ENCODE data around the gene ZNF714. TPM values are rescaled to one million over a fixed set of nuclear protein-coding genes. Genes with fewer than 3 reads are reported as not detected.

ZNF714 gene
- total and polyA plus RNA-seq, 2 of the 8 experiments (the other 6 are each of a cell fraction or from before 2014, with no cell fraction given): 16.4 to 74.2 TPM

GRCh38 chr19:21117041-21117907, 35.3 kb downstream of the ZNF714 start (continued):
- TF ChIP-seq E2F6 (IDR thresholded peaks at IDR 0.05) (no peak), EZH2 (IDR thresholded peaks at IDR 0.05; ENCODE audit: low read depth, low read length, severe bottlenecking) (no peak), SAP30 (IDR thresholded peaks at IDR 0.05; ENCODE audit: insufficient read depth, insufficient replicate concordance, low read length) (no peak), RFX5 (IDR thresholded peaks at IDR 0.05; ENCODE audit: borderline replicate concordance, low read depth, low read length) (no peak), GTF2F1 (IDR thresholded peaks at IDR 0.05; ENCODE audit: borderline replicate concordance, low read depth, low read length) (no peak), POLR2AphosphoS5 (IDR thresholded peaks at IDR 0.05; ENCODE audit: low read depth, low read length) (no peak)
